Midbrain (tissue), 1 donor: Measurements from ENCODE around the gene PRAMEF8.
"Not testable (repeated sequence)": the region's sequence is repeated elsewhere in the genome, so short reads cannot be mapped to it uniquely, and the experiment has no call there.

Experiments
- DNase-seq: peaks from one replicate; lab custom pipeline; 2025; lab: John Stamatoyannopoulos, UW

The PRAMEF8 gene

DNA sequence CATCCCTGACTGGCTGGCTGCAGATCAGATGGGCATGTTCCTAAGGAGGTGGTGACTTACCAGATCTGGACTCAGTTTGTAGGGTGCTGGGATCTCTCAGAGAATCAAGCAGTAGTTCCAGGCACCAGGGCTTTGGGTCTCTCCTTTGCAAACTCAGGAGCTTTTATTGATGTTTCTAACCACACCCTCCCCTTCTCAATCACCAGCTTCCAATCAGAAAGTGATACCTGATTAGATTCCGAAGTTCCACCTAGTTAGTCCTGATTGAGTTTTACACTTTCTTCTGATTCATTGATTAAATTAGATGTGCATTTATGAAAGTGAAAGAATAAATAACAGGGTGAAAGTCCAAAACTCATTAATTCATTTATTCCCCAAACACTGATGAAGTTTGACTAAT lies at the start of gene PRAMEF8:
PRAMEF8 (minus strand) TSS at position 101 of the 400 bp plus-strand sequence. CDS start 1,046 bp downstream, outside the sequence.
- not testable (repeated sequence) for DNase-seq

DNA sequence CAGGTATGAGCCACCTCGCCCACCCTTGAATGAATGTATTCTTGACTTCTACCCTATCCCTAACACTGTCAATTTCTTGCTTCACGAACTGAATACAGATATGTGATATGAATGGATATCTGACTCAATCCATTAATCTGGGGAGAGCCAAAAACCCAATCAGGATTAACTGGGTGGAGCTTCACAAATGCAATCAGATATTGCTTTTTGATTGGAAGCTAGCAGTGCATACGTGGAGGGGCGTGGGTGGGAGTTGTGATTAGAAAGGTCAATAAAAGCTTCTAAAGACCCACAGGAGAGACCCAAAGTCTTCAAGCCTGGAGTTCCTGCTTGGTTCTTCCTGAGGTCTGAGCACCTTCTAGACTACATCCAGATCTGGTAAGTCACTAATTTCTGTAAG lies 30.3 kb upstream of the PRAMEF8 start, which contains the start of gene PRAMEF15:
PRAMEF15 (plus strand) TSS at position 301 of the 400 bp plus-strand sequence. CDS start 2,827 bp downstream, outside the sequence.
- DNase-seq = not testable (repeated sequence)

DNA sequence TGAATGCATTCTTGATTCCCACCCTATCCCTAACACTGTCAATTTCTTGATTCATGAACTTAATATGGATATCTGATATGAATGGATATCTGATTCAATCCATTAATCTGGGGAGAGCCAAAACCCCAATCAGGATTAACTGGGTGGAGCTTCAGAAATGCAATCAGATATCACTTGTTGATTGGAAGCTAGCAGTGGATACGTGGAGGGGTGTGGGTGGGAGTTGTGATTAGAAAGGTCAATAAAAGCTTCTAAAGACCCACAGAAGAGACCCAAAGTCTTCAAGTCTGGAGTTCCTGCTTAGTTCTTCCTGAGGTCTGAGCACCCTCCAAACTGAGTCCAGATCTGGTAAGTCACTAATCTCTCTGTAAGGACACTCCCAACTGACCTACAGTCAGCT lies 18.3 kb upstream of the PRAMEF8 start, which contains the start of gene PRAMEF33:
PRAMEF33 (plus strand) TSS at position 301 of the 400 bp plus-strand sequence. CDS start 2,416 bp downstream, outside the sequence.
- DNase-seq = not testable (repeated sequence)

DNA sequence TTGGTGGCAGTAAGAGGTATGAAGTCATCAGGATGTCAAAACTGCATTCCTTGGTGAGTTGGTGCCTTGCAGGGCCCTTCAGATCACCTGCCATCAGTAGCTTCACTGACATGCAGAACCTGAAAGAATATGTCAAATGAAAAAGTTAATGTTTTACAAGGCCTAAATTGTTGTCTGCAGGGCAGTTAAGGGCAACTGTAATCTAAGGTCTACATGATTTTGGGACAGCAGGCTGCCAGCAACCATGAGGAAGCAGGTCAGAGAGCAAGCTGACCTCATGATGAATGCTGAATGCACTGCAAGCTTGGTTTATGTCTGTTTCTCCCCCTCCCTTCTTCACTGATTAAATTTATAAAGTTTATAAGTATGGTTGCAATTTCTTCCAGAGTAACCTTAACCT lies 17.3 kb upstream of the PRAMEF8 start:
- DNase-seq = not testable (repeated sequence)

DNA sequence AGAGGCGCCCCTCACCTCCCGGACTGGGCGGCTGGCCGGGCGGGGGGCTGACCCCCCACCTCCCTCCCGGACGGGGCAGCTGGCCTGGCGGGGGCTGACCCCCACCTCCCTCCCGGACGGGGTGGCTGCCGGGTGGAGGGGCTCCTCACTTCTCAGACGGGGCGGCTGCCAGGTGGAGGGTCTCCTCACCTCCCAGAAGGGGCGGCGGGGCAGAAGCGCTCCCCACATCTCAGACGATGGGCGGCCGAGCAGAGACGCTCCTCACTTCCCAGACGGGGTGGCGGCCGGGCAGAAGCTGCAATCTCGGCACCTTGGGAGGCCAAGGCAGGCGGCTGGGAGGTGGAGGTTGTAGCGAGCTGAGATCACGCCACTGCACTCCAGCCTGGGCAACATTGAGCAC lies 13.8 kb upstream of the PRAMEF8 start:
- not testable (repeated sequence) for DNase-seq

DNA sequence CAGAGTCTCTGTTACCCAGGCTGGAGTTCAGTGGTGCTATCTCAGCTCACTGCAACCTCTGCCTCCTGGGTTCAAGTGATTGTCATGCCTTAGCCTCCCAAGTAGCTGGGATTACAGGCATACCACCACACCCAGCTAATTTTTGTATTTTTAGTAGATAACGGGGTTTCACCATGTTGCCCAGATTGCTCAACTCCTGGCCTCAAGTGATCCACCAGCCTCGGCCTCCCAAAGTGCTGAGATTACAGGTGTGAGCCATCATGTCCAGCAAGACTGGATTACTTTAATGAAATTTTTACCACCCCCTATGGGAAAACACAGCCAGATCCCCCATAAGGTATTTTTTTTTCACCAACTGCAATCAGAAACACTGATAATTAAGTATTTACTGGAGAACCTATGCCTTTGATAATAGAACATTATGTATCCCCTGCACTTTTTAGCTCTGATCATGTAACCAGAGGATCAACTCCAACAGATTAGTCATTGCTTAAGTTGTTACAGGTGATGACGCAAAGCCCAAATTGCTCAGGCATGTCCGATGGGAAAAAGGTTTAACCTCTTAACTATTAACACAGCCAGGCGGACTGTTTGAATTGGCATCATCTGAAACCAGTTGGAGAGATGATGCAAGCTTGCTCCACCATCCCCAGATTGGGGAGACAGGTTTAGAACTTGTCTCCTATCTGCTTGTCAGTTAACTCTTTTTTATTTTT lies 12.4 kb upstream of the PRAMEF8 start:
- DNase-seq = not testable (repeated sequence)

DNA sequence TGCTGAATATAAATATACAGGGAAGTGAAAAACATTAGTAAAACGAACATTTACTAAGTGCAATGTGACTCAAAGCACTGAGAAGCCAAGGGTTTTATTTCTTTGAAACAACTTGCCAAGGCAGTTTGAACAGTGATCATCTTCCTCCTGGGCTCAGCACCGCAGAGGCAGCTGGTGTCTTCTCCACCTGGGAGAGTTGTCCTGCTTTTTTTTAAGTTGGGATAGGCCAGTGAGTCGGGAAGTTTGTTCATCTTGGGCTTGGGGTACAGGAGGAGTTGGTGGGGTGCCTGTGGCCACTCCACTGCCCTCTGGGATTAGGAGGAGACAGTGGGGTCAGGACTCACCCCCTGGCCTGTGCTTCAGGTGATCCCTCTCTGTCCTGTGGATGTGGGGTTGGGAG lies 4.1 kb upstream of the PRAMEF8 start:
- not testable (repeated sequence) for DNase-seq

DNA sequence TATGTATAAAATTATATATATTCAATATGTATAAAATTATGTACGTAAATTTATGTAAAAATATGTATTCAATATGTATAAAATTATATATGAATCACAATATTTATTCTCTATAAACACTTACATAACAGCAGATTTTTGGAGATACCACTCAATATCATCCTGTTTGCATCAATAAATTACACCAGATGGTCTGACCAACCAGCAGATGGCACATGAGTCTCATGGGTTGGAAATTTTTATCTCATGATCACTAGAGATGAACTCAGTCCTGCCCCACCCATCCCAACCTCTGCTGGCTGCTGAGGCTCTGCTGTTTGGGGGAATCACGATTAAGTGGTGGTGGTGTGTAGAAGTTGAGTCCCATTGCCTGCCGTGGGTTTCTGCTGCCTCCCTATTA lies 5.3 kb downstream of the PRAMEF8 start:
- not testable (repeated sequence) for DNase-seq

DNA sequence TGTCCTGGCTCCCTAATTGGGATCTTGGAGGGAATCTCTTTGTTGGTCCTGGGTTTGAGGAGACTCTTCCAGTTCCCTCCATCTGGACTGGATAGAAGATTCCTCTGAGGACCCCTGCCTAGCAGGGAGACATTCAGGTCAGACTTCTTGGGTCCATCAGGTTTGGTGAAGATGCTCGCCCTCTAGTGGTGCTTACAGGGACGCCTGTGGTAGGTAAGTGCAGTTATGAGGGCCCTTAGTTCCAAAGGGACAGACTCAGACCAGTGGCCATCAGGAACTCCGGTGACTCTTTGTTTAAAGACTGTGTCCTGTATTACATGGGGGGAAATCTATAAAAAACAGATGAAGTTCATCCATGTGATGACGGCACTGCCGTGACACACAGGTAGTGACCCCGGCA lies 7.9 kb downstream of the PRAMEF8 start:
- DNase-seq = not testable (repeated sequence)

DNA sequence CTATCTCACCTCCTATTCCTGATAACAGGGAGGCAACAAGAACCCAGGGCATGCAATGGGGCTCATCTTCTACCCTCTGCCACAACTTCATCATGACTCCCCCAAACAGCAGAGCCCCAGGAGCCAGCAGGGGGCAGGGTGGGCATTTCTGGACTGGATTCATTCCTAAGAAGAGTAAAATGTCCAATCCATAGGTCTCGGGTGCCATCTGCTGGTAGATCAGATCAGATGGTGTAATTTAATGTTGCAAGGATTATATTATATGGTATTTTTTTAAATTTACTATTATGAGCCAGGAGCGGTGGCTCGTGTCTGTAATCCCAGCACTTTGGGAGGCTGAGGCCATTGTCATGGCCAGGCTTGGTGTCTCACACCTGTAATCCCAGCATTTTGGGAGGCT lies 19.8 kb downstream of the PRAMEF8 start:
- DNase-seq = not testable (repeated sequence)

DNA sequence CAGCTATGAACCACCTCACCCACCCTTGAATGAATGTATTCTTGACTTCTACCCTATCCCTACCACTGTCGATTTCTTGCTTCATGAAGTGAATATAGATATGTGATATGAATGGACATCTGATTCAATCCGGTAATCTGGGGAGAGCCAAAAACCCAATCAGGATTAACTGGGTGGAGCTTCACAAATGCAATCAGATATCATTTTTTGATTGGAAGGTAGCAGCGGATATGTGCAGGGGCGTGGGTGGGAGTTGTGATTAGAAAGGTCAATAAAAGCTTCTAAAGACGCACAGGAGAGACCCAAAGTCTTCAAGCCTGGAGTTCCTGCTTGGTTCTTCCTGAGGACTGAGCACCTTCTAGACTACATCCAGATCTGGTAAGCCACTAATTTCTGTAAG lies 31.0 kb downstream of the PRAMEF8 start, which contains the start of gene PRAMEF5:
PRAMEF5 (plus strand) TSS at position 301 of the 400 bp plus-strand sequence. CDS start 5,071 bp downstream, outside the sequence.
- not testable (repeated sequence) for DNase-seq

DNA sequence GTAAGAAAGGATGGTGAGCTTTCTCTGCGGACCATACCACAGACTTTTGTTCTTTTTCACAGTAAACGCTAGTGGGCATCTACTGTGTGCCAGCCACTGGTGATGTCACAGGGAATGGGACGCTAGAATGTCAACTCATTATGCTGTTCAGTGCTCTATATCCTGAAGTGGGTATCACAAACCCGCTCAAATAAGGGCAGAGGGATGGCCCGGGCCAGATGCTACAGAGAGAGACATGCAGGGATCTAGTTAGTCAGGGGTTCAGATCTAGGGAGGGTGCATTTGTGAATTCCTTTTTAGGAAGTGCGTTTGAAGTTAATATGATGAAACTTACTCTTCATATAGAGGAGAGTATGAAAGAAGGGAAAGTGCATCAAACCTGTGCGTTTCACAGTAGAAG lies 37.8 kb downstream of the PRAMEF8 start:
- not testable (repeated sequence) for DNase-seq

DNA sequence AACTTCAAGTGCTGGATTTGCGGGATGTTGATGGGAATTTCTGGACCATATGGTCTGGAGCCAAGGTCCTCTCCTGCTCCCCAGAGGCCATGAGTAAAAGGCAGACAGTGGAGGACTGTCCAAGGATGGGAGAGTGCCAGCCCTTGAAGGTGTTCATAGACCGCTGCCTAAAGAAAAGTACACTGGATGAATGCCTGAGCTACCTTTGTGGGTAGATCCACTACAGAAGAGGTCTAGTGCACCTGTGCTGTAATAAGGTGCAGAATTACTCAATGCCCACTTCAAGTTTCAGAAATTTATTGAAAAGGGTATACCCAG lies 38.4 kb downstream of the PRAMEF8 start:
- DNase-seq = not testable (repeated sequence)

DNA sequence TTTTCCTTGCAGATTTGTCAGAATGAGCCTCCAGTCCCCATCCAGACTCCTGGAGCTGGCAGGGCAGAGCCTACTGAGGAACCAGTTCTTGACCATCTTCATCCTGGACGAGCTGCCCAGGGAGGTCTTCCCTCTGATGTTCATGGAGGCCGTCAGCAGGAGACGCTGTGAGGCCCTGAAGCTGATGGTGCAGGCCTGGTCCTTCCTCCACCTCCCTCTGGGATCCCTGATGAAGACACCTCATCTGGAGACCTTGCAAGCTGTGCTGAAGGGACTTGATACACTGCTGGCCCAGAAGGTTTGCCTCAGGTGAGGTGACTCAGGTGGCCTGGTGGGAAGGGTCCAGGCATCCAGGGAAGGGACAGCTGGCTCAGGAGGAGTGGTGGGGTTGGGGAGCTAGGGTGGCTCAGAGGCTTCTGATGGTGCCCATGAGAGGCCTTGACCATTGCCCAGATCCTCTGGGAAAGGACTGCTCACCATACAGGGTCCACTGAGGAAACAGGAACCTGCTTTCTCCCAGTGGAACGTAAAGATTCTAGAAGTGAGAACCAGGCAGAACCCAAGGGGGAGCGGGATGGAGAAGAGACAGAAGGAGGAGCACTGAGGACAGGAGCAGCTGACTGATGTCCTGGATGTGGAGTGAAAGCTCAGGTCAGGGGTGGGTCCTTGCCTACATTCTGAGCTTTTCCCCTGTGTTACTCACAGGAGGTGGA lies 38.9 kb downstream of the PRAMEF8 start:
- DNase-seq = not testable (repeated sequence)

DNA sequence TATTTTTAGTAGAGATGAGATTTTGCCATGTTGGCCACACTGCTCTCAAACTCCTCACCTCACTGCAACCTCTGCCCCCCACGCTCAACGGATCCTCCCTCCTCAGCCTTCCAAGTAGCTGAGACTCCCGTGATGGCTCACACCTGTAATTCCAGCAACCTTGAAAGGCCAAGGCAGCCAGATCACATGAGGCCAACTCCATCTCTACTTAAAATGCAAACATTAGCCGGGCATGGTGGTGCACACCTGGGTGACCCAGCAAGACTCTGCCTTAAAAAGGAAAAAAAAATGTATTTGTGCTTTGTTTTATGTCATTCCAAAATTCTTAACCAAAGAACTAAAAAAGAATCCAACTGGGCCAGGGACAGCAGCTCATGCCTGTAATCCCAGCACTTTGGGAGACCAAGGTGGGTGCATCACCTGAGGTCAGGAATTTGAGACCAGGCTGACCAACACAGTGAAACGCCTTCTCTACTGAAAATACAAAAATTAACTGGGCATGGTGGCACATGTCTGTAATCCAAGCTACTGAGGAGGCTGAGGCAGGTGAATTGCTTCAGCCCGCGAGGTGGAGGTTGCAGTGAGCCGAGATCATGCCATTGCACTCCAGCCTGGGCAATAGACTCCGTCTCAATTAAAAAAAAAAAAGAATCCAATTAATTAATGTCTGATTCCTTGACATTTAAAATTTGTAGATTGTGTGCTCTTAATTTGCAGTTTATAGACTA lies 41.2 kb downstream of the PRAMEF8 start:
- DNase-seq = not testable (repeated sequence)

DNA sequence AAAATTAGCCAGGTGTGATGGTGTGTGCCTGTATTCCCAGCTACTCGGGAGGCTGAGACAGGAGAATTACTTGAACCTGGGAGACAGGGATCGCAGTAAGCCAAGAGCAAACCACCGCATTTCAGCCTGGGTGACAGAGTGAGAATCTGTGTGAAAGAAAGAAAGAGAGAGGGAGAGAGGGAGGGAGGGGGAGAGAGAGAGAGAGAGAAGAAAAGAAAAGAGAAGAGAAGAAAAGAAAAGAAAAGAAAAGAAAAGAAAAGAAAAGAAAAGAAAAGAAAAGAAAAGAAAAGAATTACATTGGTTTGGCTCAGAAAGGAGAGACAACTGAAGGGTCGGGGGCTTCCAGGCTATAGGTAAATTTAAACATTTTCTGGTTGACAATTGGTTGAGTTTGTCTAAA lies 45.3 kb downstream of the PRAMEF8 start:
- not testable (repeated sequence) for DNase-seq

DNA sequence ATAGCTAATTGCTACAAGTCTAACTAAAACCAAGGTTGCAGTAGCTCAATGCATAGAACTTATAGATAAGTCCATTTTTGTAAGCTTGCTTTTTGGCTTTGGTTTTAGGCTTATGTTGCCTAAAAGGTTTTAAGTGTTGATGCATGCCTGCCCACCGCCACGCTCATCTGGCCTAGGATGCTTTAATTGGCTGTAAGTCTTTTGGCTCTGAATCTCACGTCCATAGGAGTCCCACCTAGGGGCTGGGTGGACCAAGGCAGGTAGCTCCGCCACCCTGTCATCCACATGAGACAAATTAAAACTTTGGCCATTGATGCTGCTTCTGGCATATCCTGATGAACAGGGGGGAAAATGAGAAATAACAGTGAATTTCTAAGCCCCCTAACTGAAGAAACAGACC lies 47.4 kb downstream of the PRAMEF8 start:
- DNase-seq = not testable (repeated sequence)

DNA sequence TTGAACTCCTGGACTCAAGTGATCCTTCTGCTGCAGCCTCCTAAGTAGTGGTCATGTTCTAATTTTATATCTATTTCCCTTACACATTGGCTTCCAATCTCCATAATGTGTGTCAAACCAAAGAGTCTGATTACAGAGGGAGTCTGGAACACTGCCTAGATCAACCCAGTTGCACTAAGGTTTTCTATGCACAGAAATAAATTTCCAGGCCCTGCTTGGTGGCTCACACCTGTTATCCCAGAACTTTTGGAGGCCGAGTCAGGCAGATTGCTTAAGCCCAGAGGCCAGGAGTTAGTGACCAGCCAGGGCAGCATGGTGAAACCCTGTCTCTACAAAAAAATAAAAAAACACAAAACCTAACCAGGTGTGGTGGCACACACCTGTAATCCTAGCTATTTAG lies 50.9 kb downstream of the PRAMEF8 start:
- not testable (repeated sequence) for DNase-seq

DNA sequence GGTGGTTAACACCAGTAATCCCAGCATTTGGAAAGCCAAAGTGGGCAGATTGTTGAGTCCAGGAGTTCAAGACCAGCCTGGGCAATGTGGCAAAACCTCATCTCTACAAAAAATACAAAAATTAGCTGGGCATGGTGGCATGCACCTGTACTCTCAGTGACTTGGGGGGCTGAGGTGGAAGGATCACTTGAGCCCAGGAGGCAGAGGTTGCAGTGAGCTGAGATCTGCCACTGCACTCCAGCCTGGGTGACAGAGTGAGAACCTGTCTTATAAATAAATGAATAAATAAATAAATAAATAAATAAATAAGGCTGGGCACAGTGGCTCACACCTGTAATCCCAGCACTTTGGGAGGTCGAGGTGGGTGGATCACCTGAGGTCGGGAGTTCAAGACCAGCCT lies 52.9 kb downstream of the PRAMEF8 start:
- not testable (repeated sequence) for DNase-seq
